Activated T-helper 2 cell treated with anti-CD3 and anti-CD28 coated beads, Interferon-gamma antibody, Interleukin-2, Interleukin-4, amounts not matched to agents 10 μg/mL and 5 μg/mL and 100 μg/mL, durations not matched to agents 14 hours and 24 hours and 36 hours (primary cell): Measurements from ENCODE around the gene MYO9B. TPM values are rescaled to one million over a fixed set of nuclear protein-coding genes. Genes with fewer than 3 reads are reported as not detected.
"Not testable (repeated sequence)": the region's sequence is repeated elsewhere in the genome, so short reads cannot be mapped to it uniquely, and the experiment has no call there.

Experiments
- DNase-seq: peaks from one replicate; pipeline ENCODE4 v3.0.0; 2021; ENCODE audit warnings: low spot score
- H3K27ac Mint-ChIP-seq: one replicate; pipeline ENCODE4 v1.8.0; 2021; ENCODE audit warnings: mixed read lengths
- H3K27me3 Mint-ChIP-seq: one replicate; pipeline ENCODE4 v1.8.0; 2021; ENCODE audit warnings: low read depth, mixed read lengths
- H3K36me3 Mint-ChIP-seq: one replicate; pipeline ENCODE4 v1.8.0; 2021; ENCODE audit warnings: low read depth, mixed read lengths
- H3K4me1 Mint-ChIP-seq: one replicate; pipeline ENCODE4 v1.8.0; 2021; ENCODE audit warnings: low read depth, mixed read lengths
- H3K4me3 Mint-ChIP-seq: one replicate; pipeline ENCODE4 v1.8.0; 2021; ENCODE audit warnings: low read depth, mild to moderate bottlenecking, moderate library complexity, mixed read lengths
- H3K9me3 Mint-ChIP-seq: one replicate; pipeline ENCODE4 v1.8.0; 2021; ENCODE audit warnings: mixed read lengths
- intact Hi-C: fragments of 100-400 bp; cut with micrococcal nuclease; formaldehyde crosslinking; loops from one replicate; pipeline ENCODE4 v1.15.1; 2023
- total RNA-seq: library from RNA; stranded (reverse); gene quantifications from 2 replicates; pipeline ENCODE4 v1.2.3, GENCODE V29; 2022

MYO9B gene
- total RNA-seq, 1 donor from 2014 or later = 143 TPM

GRCh38 chr19:17170538-17171297 lies 95.1 kb downstream of the MYO9B start:
- Mint-ChIP-seq H3K4me1 (no peaks in the 10 kb centered on the region), H3K36me3 (peaks cover 64% of the 10 kb centered on the region), H3K27ac (peak overlapping the region; percentile 76), H3K4me3 (no peak overlapping the region), H3K9me3 (no peaks in the 10 kb centered on the region), H3K27me3 (no peaks in the 10 kb centered on the region)
- DNase-seq = no peak
- intact Hi-C loops = no loop called here

- Mint-ChIP-seq H3K27ac (peak overlapping the region; percentile 76), H3K36me3 (peaks cover 63% of the 10 kb centered on the region), H3K4me3 (no peak overlapping the region), H3K9me3 (no peaks in the 10 kb centered on the region), H3K4me1 (no peaks in the 10 kb centered on the region), H3K27me3 (no peaks in the 10 kb centered on the region)
- no peak for DNase-seq
- intact Hi-C loops = no loop called here
These were observed 96.3 kb downstream of the MYO9B start for GRCh38 chr19:17171874-17172273.

DNA sequence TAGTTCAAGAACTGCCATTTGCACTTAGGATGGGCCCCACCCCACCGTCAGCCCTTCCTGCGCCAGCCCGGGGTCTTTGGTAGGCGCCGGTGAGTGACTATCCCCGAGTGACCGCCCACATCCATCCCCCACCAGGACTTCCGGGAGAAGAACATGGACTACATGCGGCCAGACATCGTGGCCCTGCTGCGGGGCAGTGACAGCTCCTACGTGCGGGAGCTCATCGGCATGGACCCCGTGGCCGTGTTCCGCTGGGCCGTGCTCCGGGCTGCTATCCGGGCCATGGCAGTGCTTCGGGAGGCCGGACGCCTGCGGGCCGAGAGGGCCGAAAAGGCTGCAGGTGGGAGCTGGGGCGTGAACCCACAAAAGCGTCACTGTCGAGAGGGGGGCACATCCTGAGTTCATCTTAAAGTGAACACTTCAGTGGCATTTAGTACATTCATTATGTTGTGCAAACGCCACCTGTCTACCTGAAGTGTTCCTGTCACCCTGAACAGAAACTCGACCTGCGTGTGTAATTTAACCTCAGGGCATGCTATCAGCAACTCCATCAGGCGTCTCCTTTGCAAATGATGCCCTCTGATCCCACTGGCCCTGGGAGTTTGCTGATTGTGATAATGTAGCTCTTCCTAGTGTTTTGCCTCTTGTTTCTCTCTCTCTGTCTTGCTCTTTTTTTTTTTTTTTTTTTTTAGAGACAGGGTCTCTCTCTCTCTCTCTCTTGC lies 97.2 kb downstream of the MYO9B start:
- Mint-ChIP-seq H3K4me1 (no peaks in the 10 kb centered on the region), H3K4me3 (no peak overlapping the region), H3K9me3 (no peaks in the 10 kb centered on the region), H3K36me3 (peaks cover 64% of the 10 kb centered on the region), H3K27me3 (no peaks in the 10 kb centered on the region), H3K27ac (no peak overlapping the region)
- intact Hi-C loops = no loop called here
- DNase-seq = no peak

- intact Hi-C loops = no loop called here
- peaks cover 44% of the 10 kb centered on the region for H3K36me3 Mint-ChIP-seq
- peaks cover 4% of the 10 kb centered on the region for H3K4me1 Mint-ChIP-seq
- H3K27ac Mint-ChIP-seq = no peak overlapping the region
- H3K9me3 Mint-ChIP-seq = no peaks in the 10 kb centered on the region
- DNase-seq = no peak
- H3K4me3 Mint-ChIP-seq = no peak overlapping the region
- no peaks in the 10 kb centered on the region for H3K27me3 Mint-ChIP-seq
These were observed 102.7 kb downstream of the MYO9B start for GRCh38 chr19:17178291-17178690.

DNA sequence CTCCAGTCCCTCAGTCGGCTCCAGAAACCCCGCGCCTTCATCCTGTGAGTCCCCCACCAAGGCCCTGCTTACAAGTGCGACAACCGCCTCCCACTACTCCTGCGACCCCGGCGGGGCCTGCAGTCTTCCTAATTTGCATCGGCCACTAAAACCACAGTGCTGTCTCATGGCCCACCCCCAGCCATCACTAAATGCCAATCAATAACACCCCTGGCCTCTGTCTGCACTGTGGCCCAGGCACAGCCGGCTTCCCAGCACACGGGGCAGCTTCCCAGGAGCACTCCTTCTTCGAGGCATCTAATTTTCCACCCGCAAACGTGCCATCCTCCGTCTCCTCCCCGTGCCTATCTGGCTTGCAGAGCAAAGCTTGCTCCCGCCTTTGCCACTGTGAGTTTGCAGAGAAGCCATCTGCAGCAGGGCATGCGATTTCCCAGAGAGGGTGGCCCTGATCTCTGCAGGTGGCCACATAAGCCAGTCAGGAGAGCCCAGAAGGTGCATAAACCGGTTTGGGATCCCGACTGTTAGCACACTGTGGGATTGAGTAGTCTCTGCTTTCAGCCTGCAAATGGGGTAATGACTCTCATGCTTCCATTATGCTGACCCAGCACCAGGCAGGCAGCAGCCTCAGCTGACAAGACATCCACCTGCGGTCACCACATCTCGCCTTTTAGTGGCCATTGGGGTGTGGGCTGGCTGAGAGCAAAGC lies 105.6 kb downstream of the MYO9B start:
- no peak overlapping the region for H3K4me3 Mint-ChIP-seq

GRCh38 chr19:17183271-17183761 lies 107.7 kb downstream of the MYO9B start:
- Mint-ChIP-seq H3K36me3 (peaks cover 57% of the 10 kb centered on the region), H3K27me3 (no peaks in the 10 kb centered on the region), H3K9me3 (no peaks in the 10 kb centered on the region), H3K27ac (peak overlapping the region; percentile 91), H3K4me3 (peak overlapping the region; percentile 77), H3K4me1 (peaks cover 16% of the 10 kb centered on the region)
- DNase-seq = no peak
- intact Hi-C loops = loop anchor here (1.0 to 5.0 kb wide), 2 partner anchors 51 to 116 kb away; no protein-coding TSS in a partner anchor

More for the DNA sequence above, 105.6 kb downstream of the MYO9B start:
- intact Hi-C loops = loop anchor here (5.0 kb wide), 1 partner anchor 114 kb away; no protein-coding TSS in a partner anchor
- Mint-ChIP-seq H3K9me3 (no peaks in the 10 kb centered on the region), H3K36me3 (peaks cover 54% of the 10 kb centered on the region), H3K4me1 (peaks cover 16% of the 10 kb centered on the region), H3K27me3 (no peaks in the 10 kb centered on the region), H3K27ac (no peak overlapping the region)
- DNase-seq = no peak

- Mint-ChIP-seq H3K9me3 (no peaks in the 10 kb centered on the region), H3K27ac (peak overlapping the region; percentile 91), H3K27me3 (no peaks in the 10 kb centered on the region), H3K4me3 (peak overlapping the region; percentile 77), H3K36me3 (peaks cover 56% of the 10 kb centered on the region), H3K4me1 (peaks cover 16% of the 10 kb centered on the region)
- intact Hi-C loops = loop anchor here (1.0 to 5.0 kb wide), 2 partner anchors 50 to 117 kb away; no protein-coding TSS in a partner anchor
- no peak for DNase-seq
These were observed 108.3 kb downstream of the MYO9B start for GRCh38 chr19:17183858-17184321.

DNA sequence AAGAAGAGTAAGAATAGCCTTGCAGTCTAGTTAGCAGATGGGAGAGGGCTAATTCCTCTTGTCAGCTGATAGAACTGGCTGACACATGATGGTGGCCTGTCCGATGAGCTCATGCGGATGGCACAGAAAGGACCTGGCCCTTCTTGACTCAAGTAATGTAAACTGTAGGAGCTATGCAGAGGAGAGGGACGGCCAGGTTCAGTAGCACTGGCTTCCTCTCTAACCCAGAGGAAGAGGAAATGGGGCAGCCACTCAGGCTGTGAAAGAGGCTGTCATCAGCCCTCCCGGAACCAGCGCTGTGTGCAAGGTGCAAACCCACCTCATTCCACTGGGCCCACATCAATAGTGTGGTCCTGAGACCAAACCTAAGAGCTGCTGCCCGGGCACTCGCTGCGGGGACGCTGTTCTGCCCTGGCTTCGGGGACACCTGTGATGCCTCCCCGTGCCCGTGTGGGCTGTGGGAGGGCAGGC lies 108.8 kb downstream of the MYO9B start:
- Mint-ChIP-seq H3K4me3 (peak overlapping the region; percentile 77), H3K27ac (peak overlapping the region; percentile 91), H3K9me3 (no peaks in the 10 kb centered on the region), H3K27me3 (no peaks in the 10 kb centered on the region), H3K36me3 (peaks cover 60% of the 10 kb centered on the region), H3K4me1 (peaks cover 16% of the 10 kb centered on the region)
- DNase-seq = peak; percentile 22
- intact Hi-C loops = loop anchor here (5.0 kb wide), 1 partner anchor 117 kb away; no protein-coding TSS in a partner anchor

DNA sequence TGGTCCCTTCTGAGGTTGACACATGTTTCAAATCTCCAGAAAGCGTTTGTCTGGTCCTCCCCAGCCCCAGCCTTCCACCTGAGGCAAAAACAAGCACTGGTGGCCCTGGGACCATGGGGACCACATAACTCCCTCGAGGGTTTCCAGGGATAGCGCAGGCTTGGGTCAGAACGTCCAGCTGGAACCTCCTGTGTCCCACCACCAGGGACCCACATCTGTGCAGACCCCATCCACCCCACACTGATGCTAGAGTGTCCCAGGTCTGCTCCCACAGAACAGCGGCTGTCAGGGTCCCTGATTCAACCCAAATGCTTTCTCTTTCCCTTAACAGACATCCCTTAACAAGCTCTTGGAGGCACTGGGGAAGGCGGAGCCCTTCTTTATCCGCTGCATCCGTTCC lies 110.0 kb downstream of the MYO9B start:
- Mint-ChIP-seq H3K4me1 (peaks cover 16% of the 10 kb centered on the region), H3K4me3 (no peak overlapping the region), H3K9me3 (no peaks in the 10 kb centered on the region), H3K27ac (no peak overlapping the region), H3K27me3 (no peaks in the 10 kb centered on the region), H3K36me3 (peaks cover 65% of the 10 kb centered on the region)
- intact Hi-C loops = no loop called here
- no peak for DNase-seq

DNA sequence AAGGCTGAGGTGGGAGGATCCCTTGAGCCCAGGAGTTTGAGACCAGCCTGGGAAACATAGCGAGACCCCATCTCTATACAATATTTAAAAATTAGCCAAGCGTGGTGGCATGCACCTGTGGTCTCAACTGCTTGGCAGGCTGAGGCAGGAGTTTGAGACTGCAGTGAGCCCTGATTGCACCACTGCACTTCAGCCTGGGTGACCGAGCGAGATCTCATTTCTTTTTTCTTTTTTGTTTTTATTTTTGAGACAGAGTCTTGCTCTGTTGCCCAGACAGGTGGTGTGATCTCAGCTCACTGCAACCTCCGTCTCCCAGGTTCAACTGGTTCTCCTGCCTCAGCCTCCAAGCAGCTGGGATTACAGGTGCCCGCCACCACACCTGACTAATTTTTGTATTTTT lies 116.2 kb downstream of the MYO9B start:
- intact Hi-C loops = not testable (repeated sequence)

DNA sequence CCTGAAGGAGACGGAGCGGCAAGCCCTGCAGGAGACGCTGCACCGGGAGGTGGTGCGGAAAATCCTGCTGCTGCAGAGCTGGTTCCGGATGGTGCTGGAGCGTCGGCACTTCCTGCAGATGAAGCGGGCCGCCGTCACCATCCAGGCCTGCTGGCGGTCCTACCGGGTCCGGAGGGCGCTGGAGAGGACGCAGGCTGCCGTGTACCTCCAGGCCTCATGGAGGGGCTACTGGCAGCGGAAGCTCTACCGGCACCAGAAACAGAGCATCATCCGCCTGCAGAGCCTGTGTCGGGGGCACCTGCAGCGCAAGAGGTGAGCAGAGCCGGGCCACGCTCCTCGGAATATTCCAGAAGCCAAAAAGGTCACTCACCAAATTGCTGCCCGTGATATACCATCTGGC lies 117.2 kb downstream of the MYO9B start:
- Mint-ChIP-seq H3K27ac (no peak overlapping the region), H3K36me3 (peaks cover 61% of the 10 kb centered on the region), H3K9me3 (no peaks in the 10 kb centered on the region), H3K4me1 (no peaks in the 10 kb centered on the region), H3K27me3 (no peaks in the 10 kb centered on the region), H3K4me3 (no peak overlapping the region)
- no peak for DNase-seq
- intact Hi-C loops = no loop called here

More for the DNA sequence above, 116.2 kb downstream of the MYO9B start:
- H3K4me1 Mint-ChIP-seq, DNase-seq, H3K4me3 Mint-ChIP-seq, H3K27ac Mint-ChIP-seq, H3K27me3 Mint-ChIP-seq, H3K9me3 Mint-ChIP-seq: not testable (repeated sequence)
- peaks cover 60% of the 10 kb centered on the region for H3K36me3 Mint-ChIP-seq

GRCh38 chr19:17194608-17195007 lies 119.0 kb downstream of the MYO9B start:
- intact Hi-C loops = no loop called here
- Mint-ChIP-seq H3K27me3 (no peaks in the 10 kb centered on the region), H3K27ac (no peak overlapping the region), H3K4me3 (no peak overlapping the region), H3K4me1 (no peaks in the 10 kb centered on the region), H3K9me3 (no peaks in the 10 kb centered on the region), H3K36me3 (peaks cover 65% of the 10 kb centered on the region)
- no peak for DNase-seq
